Nephron (organoid): Measurements from ENCODE around the gene PLEKHA5.

Experiments
- H3K27ac Mint-ChIP-seq, 3 experiments: 2 replicates each; pipeline ENCODE4 v1.8.0; 2020; ENCODE audit warnings: mixed read lengths in 3 of 3, mild to moderate bottlenecking in 2 of 3, moderate library complexity in 1 of 3
- H3K27me3 Mint-ChIP-seq: 2 replicates; pipeline ENCODE4 v1.8.0; 2021; ENCODE audit warnings: low read depth, mild to moderate bottlenecking, moderate library complexity, mixed read lengths
- H3K36me3 Mint-ChIP-seq: 2 replicates; pipeline ENCODE4 v1.8.0; 2020; ENCODE audit warnings: low read depth, mixed read lengths
- H3K4me1 Mint-ChIP-seq: 2 replicates; pipeline ENCODE4 v1.8.0; 2020; ENCODE audit warnings: mixed read lengths
- H3K4me3 Mint-ChIP-seq, 3 experiments: 2 replicates each; pipeline ENCODE4 v1.8.0; 2020; ENCODE audit warnings: mild to moderate bottlenecking in 3 of 3, mixed read lengths in 3 of 3, moderate library complexity in 2 of 3
- H3K9me3 Mint-ChIP-seq: 2 replicates; pipeline ENCODE4 v1.8.0; 2020; ENCODE audit warnings: mixed read lengths
- CTCF ChIP-seq, 3 experiments: fragments of 200-600 bp; sonication (generic); IDR thresholded peaks; one replicate each; pipeline ENCODE4 v1.5.0; 2021; ENCODE audit warnings: antibody characterized with exemption in 3 of 3; ENCODE audit not compliant: unreplicated experiment in 3 of 3

Gene PLEKHA5

GRCh38 chr12:19196959-19197630 lies 67.6 kb downstream of the PLEKHA5 start:
- TF ChIP-seq CTCF (IDR thresholded peaks at IDR 0.05; ENCODE audit: unreplicated experiment in 3 of 3) = no peak
- Mint-ChIP-seq H3K36me3 (peaks cover 4% of the 10 kb centered on the region), H3K27ac (no peak overlapping the region), H3K4me1 (peaks cover 5% of the 10 kb centered on the region), H3K9me3 (no peaks in the 10 kb centered on the region), H3K27me3 (no peaks in the 10 kb centered on the region), H3K4me3 (no peak overlapping the region)

GRCh38 chr12:19198272-19198671 lies 68.7 kb downstream of the PLEKHA5 start:
- H3K27ac Mint-ChIP-seq = no peak overlapping the region
- no peaks in the 10 kb centered on the region for H3K27me3 Mint-ChIP-seq
- no peak for TF ChIP-seq CTCF (IDR thresholded peaks at IDR 0.05; ENCODE audit: unreplicated experiment in 3 of 3)
- no peak overlapping the region for H3K4me3 Mint-ChIP-seq
- no peaks in the 10 kb centered on the region for H3K4me1 Mint-ChIP-seq
- no peaks in the 10 kb centered on the region for H3K9me3 Mint-ChIP-seq
- peaks cover 4% of the 10 kb centered on the region for H3K36me3 Mint-ChIP-seq

GRCh38 chr12:19199332-19199731 lies 69.8 kb downstream of the PLEKHA5 start:
- Mint-ChIP-seq H3K4me3 (no peak overlapping the region), H3K4me1 (no peaks in the 10 kb centered on the region), H3K36me3 (peaks cover 4% of the 10 kb centered on the region)

DNA sequence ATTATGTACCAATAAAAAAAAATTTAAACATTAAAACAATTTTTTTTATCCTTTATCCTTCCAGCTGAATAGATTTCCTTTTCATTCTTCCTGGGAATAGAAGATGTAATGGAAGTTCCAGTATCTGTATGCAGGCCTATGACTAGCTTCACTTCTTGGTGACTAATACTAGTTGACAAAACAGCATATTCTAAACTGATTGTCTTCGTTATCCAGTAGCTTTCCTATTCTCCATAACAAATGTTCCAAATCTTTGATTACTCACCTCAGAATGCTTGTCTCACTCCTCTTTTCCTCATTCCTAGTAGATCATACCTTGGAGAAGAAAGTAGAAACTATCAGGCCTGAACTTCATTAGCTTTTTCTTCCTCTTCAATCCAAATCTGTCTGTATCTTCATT lies 70.7 kb downstream of the PLEKHA5 start:
- Mint-ChIP-seq H3K36me3 (peaks cover 4% of the 10 kb centered on the region), H3K9me3 (no peaks in the 10 kb centered on the region), H3K4me3 (no peak overlapping the region), H3K4me1 (peaks cover 2% of the 10 kb centered on the region), H3K27ac (no peak overlapping the region), H3K27me3 (no peaks in the 10 kb centered on the region)
- TF ChIP-seq CTCF (IDR thresholded peaks at IDR 0.05; ENCODE audit: unreplicated experiment in 3 of 3) = no peak

More at GRCh38 chr12:19199332-19199731, 69.8 kb downstream of the PLEKHA5 start:
- Mint-ChIP-seq H3K27me3 (no peaks in the 10 kb centered on the region), H3K9me3 (no peaks in the 10 kb centered on the region), H3K27ac (no peak overlapping the region)
- no peak for TF ChIP-seq CTCF (IDR thresholded peaks at IDR 0.05; ENCODE audit: unreplicated experiment in 3 of 3)

- Mint-ChIP-seq H3K27me3 (no peaks in the 10 kb centered on the region), H3K4me1 (peaks cover 6% of the 10 kb centered on the region), H3K9me3 (no peaks in the 10 kb centered on the region), H3K27ac (no peak overlapping the region), H3K36me3 (peaks cover 5% of the 10 kb centered on the region), H3K4me3 (no peak overlapping the region)
- TF ChIP-seq CTCF (IDR thresholded peaks at IDR 0.05; ENCODE audit: unreplicated experiment in 3 of 3) = no peak
Observed at GRCh38 chr12:19201661-19202060, 72.1 kb downstream of the PLEKHA5 start.

DNA sequence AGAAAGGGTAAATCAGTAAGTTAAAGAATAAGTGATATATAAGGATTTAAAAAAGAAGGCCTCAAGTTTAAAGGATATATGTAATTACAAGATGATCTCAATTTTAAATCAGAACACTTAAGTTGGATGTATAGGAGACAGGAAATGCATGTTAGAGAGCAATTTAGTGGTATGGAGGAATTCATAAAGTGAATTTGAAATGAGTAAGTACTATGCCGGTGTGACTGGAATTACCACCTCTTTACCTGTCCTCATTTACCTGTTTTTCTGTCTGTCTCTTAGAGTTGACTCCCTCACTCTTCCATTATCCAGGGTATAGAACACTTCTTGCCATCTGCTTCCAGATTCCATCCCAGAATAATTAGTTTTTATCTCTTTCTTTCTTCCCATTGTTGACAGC lies 73.5 kb downstream of the PLEKHA5 start:
- Mint-ChIP-seq H3K9me3 (no peaks in the 10 kb centered on the region), H3K27me3 (no peaks in the 10 kb centered on the region), H3K4me3 (no peak overlapping the region), H3K4me1 (peaks cover 6% of the 10 kb centered on the region), H3K27ac (no peak overlapping the region), H3K36me3 (peaks cover 14% of the 10 kb centered on the region)
- no peak for TF ChIP-seq CTCF (IDR thresholded peaks at IDR 0.05; ENCODE audit: unreplicated experiment in 3 of 3)
